HCT116 (cell line): ENCODE results near the gene SYNE4. TPM values are rescaled to one million over a fixed set of nuclear protein-coding genes. Genes with fewer than 3 reads are reported as not detected.
"Not testable (repeated sequence)": the region's sequence is repeated elsewhere in the genome, so short reads cannot be mapped to it uniquely, and the experiment has no call there.

Experiments
- ATAC-seq: fragments of 200-7000 bp; cut with Tn5 transposase; 2 replicates; pipeline ENCODE4 v1.9.1; 2020; ENCODE audit warnings: mild to moderate bottlenecking, moderate library complexity
- BruUV-seq: library from RNA; stranded (reverse); fragments of 400-500 nt; replicated peaks from 2 replicates; lab custom pipeline; 2021; lab: Mats Ljungman, UMichigan
- CTCF ChIA-PET: fragments of 300-600 bp; sonication (Branson Sonifier 250); formaldehyde crosslinking; loops from one replicate; lab custom pipeline; 2021; ENCODE audit warnings: antibody characterized with exemption; lab: Charles Lee
- POLR2A ChIA-PET: fragments of 300-600, 350-600 bp; sonication (Branson Sonifier 250); formaldehyde crosslinking; loops from one replicate; lab custom pipeline; 2021; ENCODE audit warnings: antibody characterized with exemption; lab: Charles Lee
- RAD21 ChIA-PET, 2 experiments: fragments of 300-600 bp; sonication (Branson Sonifier 250); formaldehyde crosslinking; loops; one replicate each; lab custom pipeline; 2023; ENCODE audit warnings: low total read pairs in 2 of 2; ENCODE audit not compliant: uncharacterized antibody in 2 of 2, unreplicated experiment in 2 of 2, low non-redundant PET in 1 of 2; lab: Charles Lee
- DNase-seq: peaks from one replicate; pipeline ENCODE4 v3.0.0-alpha.2; 2010; ENCODE audit warnings: low read depth, low spot score
- H2AFZ ChIP-seq: fragments of 200-600 bp; shearing (Covaris generic), sonication (generic); 2 replicates; pipeline ENCODE4 v1.6.1; 2017; ENCODE audit warnings: low read depth, mixed run types, mixed read lengths, antibody characterized with exemption, low read length; ENCODE audit not compliant: poor library complexity, severe bottlenecking
- H3K27ac ChIP-seq: 2 replicates; pipeline ENCODE4 v1.5.1; 2012; ENCODE audit warnings: low read depth, low read length
- H3K27me3 ChIP-seq: fragments of 200-600 bp; sonication (generic); 2 replicates; pipeline ENCODE4 v1.6.1; 2016; ENCODE audit warnings: mixed run types, low read length, mixed read lengths; ENCODE audit not compliant: insufficient read depth
- H3K36me3 ChIP-seq, 2 experiments: fragments of 200-500 bp in 1 of 2; fragments of 200-600 bp in 1 of 2; sonication (Bioruptor generic) in 1 of 2; sonication (generic) in 1 of 2; 2 replicates each; pipeline versions ENCODE4 v1.5.1 to v1.6.1; 2014 to 2016; ENCODE audit warnings: low read length in 2 of 2, inconsistent platforms in 1 of 2, mixed read lengths in 1 of 2, mixed run types in 1 of 2; ENCODE audit not compliant: insufficient read depth in 2 of 2, control insufficient read depth in 1 of 2
- H3K4me1 ChIP-seq, 2 experiments: fragments of 200-600 bp in 1 of 2; sonication (generic) in 1 of 2; 2 replicates each; pipeline versions ENCODE4 v1.5.1 to v1.6.1; 2012 to 2017; ENCODE audit warnings: low read length in 2 of 2, inconsistent platforms in 1 of 2, mild to moderate bottlenecking in 1 of 2, mixed read lengths in 1 of 2, mixed run types in 1 of 2, moderate library complexity in 1 of 2; ENCODE audit not compliant: insufficient read depth in 2 of 2, control insufficient read depth in 1 of 2
- H3K4me2 ChIP-seq: fragments of 200-600 bp; sonication (generic); 2 replicates; pipeline ENCODE4 v1.6.1; 2017; ENCODE audit warnings: mixed run types, low read length, mixed read lengths
- H3K4me3 ChIP-seq, 2 experiments: fragments of 200-600 bp in 1 of 2; sonication (generic) in 1 of 2; replicated peaks in 1 of 2; 2 replicates each; pipeline ENCODE4 v1.5.1; 2011 to 2016; ENCODE audit warnings: low read length in 2 of 2, control low read depth in 1 of 2, low read depth in 1 of 2, mild to moderate bottlenecking in 1 of 2, mixed read lengths in 1 of 2, mixed run types in 1 of 2
- H3K79me2 ChIP-seq: fragments of 200-600 bp; sonication (generic); 2 replicates; pipeline ENCODE4 v1.6.1; 2017; ENCODE audit warnings: mild to moderate bottlenecking, mixed run types, low read length, moderate library complexity, mixed read lengths; ENCODE audit not compliant: insufficient read depth
- H3K9ac ChIP-seq: fragments of 200-600 bp; sonication (generic); 2 replicates; pipeline ENCODE4 v1.6.1; 2016; ENCODE audit warnings: low read length, mixed read lengths
- H3K9me2 ChIP-seq: fragments of 200-600 bp; sonication (generic), shearing (Covaris generic); 2 replicates; pipeline ENCODE4 v1.6.1; 2017; ENCODE audit warnings: mixed run types, mild to moderate bottlenecking, moderate library complexity; ENCODE audit not compliant: insufficient read depth
- H3K9me3 ChIP-seq, 2 experiments: fragments of 200-500 bp in 1 of 2; fragments of 200-600 bp in 1 of 2; sonication (Bioruptor generic) in 1 of 2; sonication (generic) in 1 of 2; 2 replicates each; pipeline ENCODE4 v1.6.1; 2014 to 2017; ENCODE audit warnings: low read length in 2 of 2, mixed read lengths in 2 of 2, inconsistent platforms in 1 of 2, low read depth in 1 of 2, mild to moderate bottlenecking in 1 of 2, mixed run types in 1 of 2, moderate library complexity in 1 of 2; ENCODE audit not compliant: control insufficient read depth in 1 of 2, insufficient read depth in 1 of 2
- H4K20me1 ChIP-seq: fragments of 200-600 bp; sonication (generic), shearing (Covaris generic); 2 replicates; pipeline ENCODE4 v1.6.1; 2017; ENCODE audit warnings: mixed run types, mild to moderate bottlenecking, moderate library complexity; ENCODE audit not compliant: insufficient read depth
- CBX3 ChIP-seq: IDR thresholded peaks from 2 replicates; pipeline ENCODE4 v1.6.1; 2012; ENCODE audit warnings: low read depth
- EGR1 ChIP-seq: IDR thresholded peaks from 2 replicates; pipeline ENCODE4 v1.6.1; 2012; ENCODE audit warnings: low read depth
- FOSL1 ChIP-seq: IDR thresholded peaks from 2 replicates; pipeline ENCODE4 v1.6.1; 2012; ENCODE audit warnings: low read depth
- POLR2A ChIP-seq: IDR thresholded peaks from 2 replicates; pipeline ENCODE4 v1.7.0; 2011; ENCODE audit warnings: borderline replicate concordance; ENCODE audit not compliant: insufficient read depth, insufficient read length; ENCODE audit errors: extremely low read depth
- POLR2AphosphoS5 ChIP-seq: IDR thresholded peaks from 2 replicates; pipeline ENCODE4 v1.6.1; 2011; ENCODE audit warnings: mild to moderate bottlenecking, low read depth, low read length, moderate library complexity
- RAD21 ChIP-seq: IDR thresholded peaks from 2 replicates; pipeline ENCODE4 v1.6.1; 2012; ENCODE audit warnings: low read depth, mild to moderate bottlenecking
- SP1 ChIP-seq: IDR thresholded peaks from 2 replicates; pipeline ENCODE4 v1.6.1; 2012; ENCODE audit warnings: low read depth
- TCF7L2 ChIP-seq: IDR thresholded peaks from 2 replicates; pipeline ENCODE4 v1.7.0; 2011; ENCODE audit warnings: borderline replicate concordance, inconsistent platforms; ENCODE audit not compliant: insufficient read depth, insufficient read length; ENCODE audit errors: extremely low read depth
- ZNF274 ChIP-seq: fragments of 200-500 bp; sonication (Bioruptor generic); IDR thresholded peaks from 2 replicates; pipeline ENCODE4 v1.6.1; 2014; ENCODE audit warnings: mild to moderate bottlenecking, low read depth, low read length, inconsistent platforms
- intact Hi-C: fragments of 100-400 bp; cut with micrococcal nuclease; formaldehyde crosslinking; loops from 2 replicates; pipeline ENCODE4 v1.10.0; 2022
- total RNA-seq: library from RNA; stranded (reverse); gene quantifications from one replicate; pipeline ENCODE4 v1.2.1, GENCODE V29; 2021; ENCODE audit not compliant: unreplicated experiment
- TF ChIP-seq, protein P1 (sequence below): IDR thresholded peaks from 2 replicates; pipeline ENCODE4 v1.6.1; 2012
- TF ChIP-seq, protein P2 (sequence below): IDR thresholded peaks from 2 replicates; pipeline ENCODE4 v1.6.1; 2012; ENCODE audit warnings: low read depth

Gene SYNE4
- total RNA-seq, 1 experiment from 2014 or later: 27.9 TPM

DNA sequence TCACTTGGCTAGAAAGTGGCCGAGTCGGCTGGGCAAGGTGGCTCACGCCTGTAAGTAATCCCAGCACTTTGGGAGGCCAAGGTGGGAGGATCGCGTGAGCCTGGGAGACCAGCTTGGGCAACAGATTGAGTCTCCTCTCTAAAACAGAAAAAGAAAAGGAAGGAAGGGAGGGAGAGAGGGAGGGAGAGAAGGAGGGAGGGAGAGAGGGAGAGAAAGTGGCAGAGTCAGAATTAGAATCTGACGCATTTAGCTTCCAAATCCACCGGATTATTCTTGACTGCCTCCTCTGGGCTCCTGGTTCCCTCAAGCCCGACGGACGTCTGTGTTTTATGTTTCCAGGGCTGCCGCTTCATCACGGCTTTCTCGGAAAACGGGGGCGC, 50.0 kb downstream of the SYNE4 start:
- Histone ChIP-seq H3K36me3 (no peaks in the 10 kb centered on the region), H3K4me1 (peaks cover 9 to 11% of the 10 kb centered on the region in 2 experiments; a peak in 3 of 4 replicates), H2AFZ (no peak overlapping the region), H3K9ac (no peak overlapping the region), H3K79me2 (no peaks in the 10 kb centered on the region), H3K9me3 (no peaks in the 10 kb centered on the region), H3K27ac (no peak overlapping the region; the same call in 1 of the 2 replicates), H3K4me3 (peak overlapping the region in 1 of 2 experiments; percentile 28; a peak in 1 of 4 replicates), H3K27me3 (no peaks in the 10 kb centered on the region), H3K9me2 (no peaks in the 10 kb centered on the region), H4K20me1 (no peaks in the 10 kb centered on the region), H3K4me2 (peak overlapping the region; percentile 53)
- DNase-seq (no peak), ATAC-seq (no peak; the same call in 1 of the 2 replicates)
- BruUV-seq: no TSS peak
- POLR2A ChIA-PET: interaction anchor here (1.3 kb wide), 1 partner anchor 50 kb away, joined by 4 read pairs; the partner anchor contains the start of gene SYNE4
- CTCF ChIA-PET: no interaction called here
- no peak for TF ChIP-seq TCF7L2
- TF ChIP-seq FOSL1: no peak
- TF ChIP-seq POLR2AphosphoS5: no peak
- no peak for TF ChIP-seq CBX3
- TF ChIP-seq, protein P1, sequence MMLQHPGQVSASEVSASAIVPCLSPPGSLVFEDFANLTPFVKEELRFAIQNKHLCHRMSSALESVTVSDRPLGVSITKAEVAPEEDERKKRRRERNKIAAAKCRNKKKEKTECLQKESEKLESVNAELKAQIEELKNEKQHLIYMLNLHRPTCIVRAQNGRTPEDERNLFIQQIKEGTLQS: no peak
- no peak for TF ChIP-seq EGR1
- no peak for TF ChIP-seq ZNF274
- TF ChIP-seq RAD21: no peak
- TF ChIP-seq SP1: no peak
- TF ChIP-seq, protein P2, sequence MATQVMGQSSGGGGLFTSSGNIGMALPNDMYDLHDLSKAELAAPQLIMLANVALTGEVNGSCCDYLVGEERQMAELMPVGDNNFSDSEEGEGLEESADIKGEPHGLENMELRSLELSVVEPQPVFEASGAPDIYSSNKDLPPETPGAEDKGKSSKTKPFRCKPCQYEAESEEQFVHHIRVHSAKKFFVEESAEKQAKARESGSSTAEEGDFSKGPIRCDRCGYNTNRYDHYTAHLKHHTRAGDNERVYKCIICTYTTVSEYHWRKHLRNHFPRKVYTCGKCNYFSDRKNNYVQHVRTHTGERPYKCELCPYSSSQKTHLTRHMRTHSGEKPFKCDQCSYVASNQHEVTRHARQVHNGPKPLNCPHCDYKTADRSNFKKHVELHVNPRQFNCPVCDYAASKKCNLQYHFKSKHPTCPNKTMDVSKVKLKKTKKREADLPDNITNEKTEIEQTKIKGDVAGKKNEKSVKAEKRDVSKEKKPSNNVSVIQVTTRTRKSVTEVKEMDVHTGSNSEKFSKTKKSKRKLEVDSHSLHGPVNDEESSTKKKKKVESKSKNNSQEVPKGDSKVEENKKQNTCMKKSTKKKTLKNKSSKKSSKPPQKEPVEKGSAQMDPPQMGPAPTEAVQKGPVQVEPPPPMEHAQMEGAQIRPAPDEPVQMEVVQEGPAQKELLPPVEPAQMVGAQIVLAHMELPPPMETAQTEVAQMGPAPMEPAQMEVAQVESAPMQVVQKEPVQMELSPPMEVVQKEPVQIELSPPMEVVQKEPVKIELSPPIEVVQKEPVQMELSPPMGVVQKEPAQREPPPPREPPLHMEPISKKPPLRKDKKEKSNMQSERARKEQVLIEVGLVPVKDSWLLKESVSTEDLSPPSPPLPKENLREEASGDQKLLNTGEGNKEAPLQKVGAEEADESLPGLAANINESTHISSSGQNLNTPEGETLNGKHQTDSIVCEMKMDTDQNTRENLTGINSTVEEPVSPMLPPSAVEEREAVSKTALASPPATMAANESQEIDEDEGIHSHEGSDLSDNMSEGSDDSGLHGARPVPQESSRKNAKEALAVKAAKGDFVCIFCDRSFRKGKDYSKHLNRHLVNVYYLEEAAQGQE: no peak
- no peak for TF ChIP-seq POLR2A
- intact Hi-C loops: no loop called here
- RAD21 ChIA-PET: no interaction called here

DNA sequence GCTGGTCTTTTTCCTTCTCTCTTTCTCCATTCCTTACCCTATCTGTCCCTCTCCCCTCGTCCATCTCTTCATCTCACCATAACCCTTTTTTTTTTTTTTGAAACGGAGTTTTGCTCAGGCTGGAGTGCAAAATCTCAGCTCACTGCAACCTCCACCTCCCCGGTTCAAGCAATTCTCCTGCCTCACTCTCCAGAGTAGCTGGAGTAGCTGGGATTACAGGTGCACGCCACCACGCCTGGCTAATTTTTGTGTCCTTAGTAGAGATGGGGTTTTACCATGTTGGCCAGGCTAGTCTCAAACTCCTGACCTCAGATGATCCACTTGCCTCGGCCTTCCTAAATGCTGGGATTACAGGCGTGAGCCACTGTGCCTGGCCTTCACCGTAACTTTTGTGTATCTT, 51.2 kb downstream of the SYNE4 start:
- ATAC-seq, H3K9me3 ChIP-seq, CTCF ChIA-PET, H3K4me2 ChIP-seq, H3K36me3 ChIP-seq, H3K27ac ChIP-seq, H3K9me2 ChIP-seq, intact Hi-C loops, H3K79me2 ChIP-seq, BruUV-seq, H3K4me3 ChIP-seq, DNase-seq, H2AFZ ChIP-seq, POLR2A ChIA-PET, H3K9ac ChIP-seq, H4K20me1 ChIP-seq, RAD21 ChIA-PET, H3K27me3 ChIP-seq: not testable (repeated sequence)
- H3K4me1 ChIP-seq: peaks cover 9 to 11% of the 10 kb centered on the region in 2 experiments; a peak in 3 of 4 replicates
